Medulla oblongata (tissue), 1 donor: ENCODE results near the gene TMEM87B.
"Not testable (repeated sequence)": the region's sequence is repeated elsewhere in the genome, so short reads cannot be mapped to it uniquely, and the experiment has no call there.

Experiments
- DNase-seq: peaks from one replicate; pipeline ENCODE4 v3.0.0-alpha.2; 2015; ENCODE audit errors: extremely low spot score

TMEM87B gene

GRCh38 chr2:112133344-112133743 lies 78.3 kb downstream of the TMEM87B start:
- DNase-seq, result no peak

- no peak for DNase-seq
These were observed 79.1 kb downstream of the TMEM87B start for GRCh38 chr2:112134120-112134519.

- DNase-seq, result no peak
These were observed 81.0 kb downstream of the TMEM87B start for GRCh38 chr2:112136096-112136495.

GRCh38 chr2:112137516-112138158 lies 82.6 kb downstream of the TMEM87B start:
- no peak for DNase-seq

GRCh38 chr2:112138159-112139032 lies 83.3 kb downstream of the TMEM87B start, which contains the start of gene FBLN7:
TSS of gene FBLN7 (plus strand) at chr2:112138385. CDS start at chr2:112138656, 271 bp downstream.
- no peak for DNase-seq

GRCh38 chr2:112139033-112139614 lies 84.1 kb downstream of the TMEM87B start:
- DNase-seq, result not testable (repeated sequence)

- not testable (repeated sequence) for DNase-seq
These were observed 84.7 kb downstream of the TMEM87B start for GRCh38 chr2:112139661-112140204.

GRCh38 chr2:112140205-112140802 lies 85.2 kb downstream of the TMEM87B start:
- no peak for DNase-seq

GRCh38 chr2:112140899-112141625 lies 86.0 kb downstream of the TMEM87B start:
- no peak for DNase-seq

GRCh38 chr2:112141626-112142007 lies 86.5 kb downstream of the TMEM87B start:
- no peak for DNase-seq

- DNase-seq, result no peak
These were observed 87.5 kb downstream of the TMEM87B start for GRCh38 chr2:112142525-112143078.

GRCh38 chr2:112143150-112143549 lies 88.1 kb downstream of the TMEM87B start:
- no peak for DNase-seq

- DNase-seq, result no peak
These were observed 89.9 kb downstream of the TMEM87B start for GRCh38 chr2:112144966-112145365.

GRCh38 chr2:112147382-112148168 lies 92.5 kb downstream of the TMEM87B start:
- DNase-seq, result no peak

- DNase-seq, result no peak
These were observed 93.4 kb downstream of the TMEM87B start for GRCh38 chr2:112148477-112148876.

GRCh38 chr2:112149194-112149593 lies 94.1 kb downstream of the TMEM87B start:
- DNase-seq, result no peak

GRCh38 chr2:112149866-112150435 lies 94.9 kb downstream of the TMEM87B start:
- no peak for DNase-seq

GRCh38 chr2:112150447-112150846 lies 95.4 kb downstream of the TMEM87B start:
- no peak for DNase-seq

GRCh38 chr2:112150851-112151250 lies 95.8 kb downstream of the TMEM87B start:
- DNase-seq, result no peak

- no peak for DNase-seq
These were observed 96.2 kb downstream of the TMEM87B start for GRCh38 chr2:112151271-112151670.
